Measurements from ENCODE around the gene FAT1. TPM values are rescaled to one million over a fixed set of nuclear protein-coding genes. Genes with fewer than 3 reads are reported as not detected.

FAT1 gene
- total RNA-seq, 1 donor from 2014 or later: 47.1 TPM

DNA sequence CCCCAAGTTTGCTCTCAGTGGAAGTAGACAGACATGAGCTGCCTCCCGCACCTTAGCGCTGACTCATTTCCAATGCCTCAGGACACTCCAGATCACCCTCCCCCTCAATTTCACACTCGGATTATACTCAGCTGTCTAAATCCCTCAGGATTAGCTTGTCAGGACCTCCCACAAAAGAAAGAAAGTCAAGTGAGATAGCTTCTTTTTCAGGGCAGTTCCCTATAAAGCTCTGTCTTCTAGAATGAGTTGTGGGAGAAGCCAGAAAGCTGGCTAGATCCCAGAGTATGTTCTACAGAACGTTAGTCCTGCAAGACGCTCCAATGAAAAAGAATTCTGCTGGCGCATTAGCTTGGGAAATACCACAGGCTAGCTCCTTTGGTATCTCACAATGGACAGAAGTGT is 117.1 kb downstream of the FAT1 start:
- DNase-seq (ENCODE audit: extremely low spot score in 2 of 2): no peak
- TF ChIP-seq, protein P1, sequence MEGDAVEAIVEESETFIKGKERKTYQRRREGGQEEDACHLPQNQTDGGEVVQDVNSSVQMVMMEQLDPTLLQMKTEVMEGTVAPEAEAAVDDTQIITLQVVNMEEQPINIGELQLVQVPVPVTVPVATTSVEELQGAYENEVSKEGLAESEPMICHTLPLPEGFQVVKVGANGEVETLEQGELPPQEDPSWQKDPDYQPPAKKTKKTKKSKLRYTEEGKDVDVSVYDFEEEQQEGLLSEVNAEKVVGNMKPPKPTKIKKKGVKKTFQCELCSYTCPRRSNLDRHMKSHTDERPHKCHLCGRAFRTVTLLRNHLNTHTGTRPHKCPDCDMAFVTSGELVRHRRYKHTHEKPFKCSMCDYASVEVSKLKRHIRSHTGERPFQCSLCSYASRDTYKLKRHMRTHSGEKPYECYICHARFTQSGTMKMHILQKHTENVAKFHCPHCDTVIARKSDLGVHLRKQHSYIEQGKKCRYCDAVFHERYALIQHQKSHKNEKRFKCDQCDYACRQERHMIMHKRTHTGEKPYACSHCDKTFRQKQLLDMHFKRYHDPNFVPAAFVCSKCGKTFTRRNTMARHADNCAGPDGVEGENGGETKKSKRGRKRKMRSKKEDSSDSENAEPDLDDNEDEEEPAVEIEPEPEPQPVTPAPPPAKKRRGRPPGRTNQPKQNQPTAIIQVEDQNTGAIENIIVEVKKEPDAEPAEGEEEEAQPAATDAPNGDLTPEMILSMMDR (IDR thresholded peaks at IDR 0.05): no peak
- no peak for TF ChIP-seq POLR2A (IDR thresholded peaks at IDR 0.05)
- TF ChIP-seq POLR2AphosphoS5 (IDR thresholded peaks at IDR 0.05; ENCODE audit: insufficient read depth in 1 of 2, low read depth in 1 of 2): no peak
- no peaks in the 10 kb centered on the region for H3K27me3 ChIP-seq
- no peak overlapping the region for H3K4me3 ChIP-seq
- no peak overlapping the region for H3K27ac ChIP-seq
- intact Hi-C loops (cut with DNase I): no loop called here
- no peaks in the 10 kb centered on the region for H3K9me3 ChIP-seq
- peaks cover 0 to 30% of the 10 kb centered on the region in 2 donors for H3K36me3 ChIP-seq
- H3K4me1 ChIP-seq: no peaks in the 10 kb centered on the region

DNA sequence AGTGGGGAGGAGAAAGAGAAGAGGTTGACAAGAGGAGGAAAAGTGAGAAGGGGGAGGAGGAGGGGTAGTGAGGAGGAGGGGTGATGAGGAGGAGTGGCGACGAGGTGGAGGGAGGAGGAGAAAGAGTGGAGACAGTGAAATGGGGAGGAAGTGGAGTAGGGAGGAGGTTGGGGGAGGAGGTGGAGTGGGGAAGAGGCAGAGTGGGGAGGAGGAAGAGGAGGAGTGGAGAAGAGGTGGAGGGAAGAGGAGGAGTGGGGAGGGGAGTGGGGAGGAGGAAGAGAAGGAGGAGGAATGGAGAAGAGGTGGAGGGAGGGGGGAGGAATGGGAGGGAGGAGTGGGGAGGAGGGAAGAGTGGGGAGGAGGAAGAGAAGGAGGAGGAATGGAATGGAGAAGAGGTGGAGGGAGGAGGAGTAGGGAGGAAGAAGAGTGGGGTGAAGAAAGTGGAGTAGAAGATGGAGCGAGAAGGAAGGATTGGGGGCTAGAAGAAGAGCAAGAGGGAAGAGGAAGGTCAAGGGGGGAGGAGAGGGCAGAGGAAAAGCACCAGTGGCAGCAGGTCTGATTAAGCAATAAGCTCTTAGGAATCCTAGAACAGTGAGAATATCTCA is 118.3 kb downstream of the FAT1 start:
- DNase-seq (ENCODE audit: extremely low spot score in 2 of 2): no peak
- Histone ChIP-seq H3K9me3 (no peaks in the 10 kb centered on the region), H3K4me3 (no peak overlapping the region), H3K27ac (no peak overlapping the region), H3K27me3 (no peaks in the 10 kb centered on the region), H3K4me1 (no peaks in the 10 kb centered on the region), H3K36me3 (peaks cover 0 to 35% of the 10 kb centered on the region in 2 donors)
- intact Hi-C loops (cut with DNase I): no loop called here
- TF ChIP-seq, protein P1 (IDR thresholded peaks at IDR 0.05): no peak
- TF ChIP-seq POLR2AphosphoS5 (IDR thresholded peaks at IDR 0.05; ENCODE audit: insufficient read depth in 1 of 2, low read depth in 1 of 2) (no peak), POLR2A (IDR thresholded peaks at IDR 0.05) (no peak)

DNA sequence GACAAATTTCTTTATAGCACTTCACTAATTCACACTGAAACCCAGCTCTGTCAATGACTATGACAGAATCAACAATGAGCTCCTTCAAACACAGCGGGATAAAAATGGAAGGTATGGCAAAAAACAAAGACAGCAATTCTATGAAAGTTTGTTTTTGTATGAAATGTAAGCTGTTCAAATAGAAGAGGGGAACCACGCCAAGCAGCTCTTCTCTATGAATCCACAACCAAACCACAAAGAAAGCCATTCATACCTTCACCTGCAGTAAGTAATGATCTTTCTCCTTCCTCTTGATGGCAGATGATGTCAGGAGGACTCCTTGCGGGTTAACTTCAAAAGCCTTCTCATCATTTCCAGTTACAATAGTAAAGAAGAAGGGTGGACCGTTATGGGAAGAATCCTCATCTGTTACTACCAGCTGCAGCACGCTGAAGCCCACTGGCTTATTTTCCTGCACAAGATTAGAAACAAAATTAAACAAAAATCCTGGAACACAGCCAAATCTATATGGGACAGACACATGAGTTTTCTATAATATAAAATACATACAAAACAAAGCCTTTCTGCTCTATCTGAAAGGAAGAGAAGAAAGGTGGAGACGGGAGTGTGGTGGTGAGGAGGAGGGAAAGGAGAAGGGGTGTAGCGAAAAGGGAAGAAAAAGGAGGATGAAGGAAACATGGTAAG is 119.4 kb downstream of the FAT1 start:
- H3K36me3 ChIP-seq: peaks cover 0 to 37% of the 10 kb centered on the region in 2 donors
- TF ChIP-seq, protein P1 (IDR thresholded peaks at IDR 0.05): no peak
- no peak for TF ChIP-seq POLR2A (IDR thresholded peaks at IDR 0.05)
- TF ChIP-seq POLR2AphosphoS5 (IDR thresholded peaks at IDR 0.05; ENCODE audit: insufficient read depth in 1 of 2, low read depth in 1 of 2): no peak

DNA sequence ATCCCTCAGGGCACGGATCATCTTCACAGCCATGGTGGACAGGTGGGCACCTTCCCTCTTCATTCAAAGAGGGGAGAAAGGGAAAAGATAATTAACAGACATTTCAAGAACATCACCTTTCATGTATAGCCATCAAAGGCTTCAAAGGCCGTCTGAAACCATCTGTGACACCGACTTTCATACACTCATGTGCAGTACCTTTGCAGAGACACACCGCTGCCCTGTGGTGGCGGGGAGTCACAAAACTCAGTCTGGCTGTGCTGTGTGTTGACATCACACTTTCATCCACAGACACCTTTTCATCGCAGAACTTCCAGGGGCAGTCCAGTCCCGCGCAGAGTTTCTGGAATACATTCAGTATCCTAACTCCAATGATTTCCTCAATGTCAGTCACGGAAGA is 120.7 kb downstream of the FAT1 start:
- Histone ChIP-seq H3K4me3 (no peak overlapping the region), H3K4me1 (no peaks in the 10 kb centered on the region), H3K36me3 (peaks cover 0 to 38% of the 10 kb centered on the region in 2 donors), H3K27me3 (no peaks in the 10 kb centered on the region), H3K9me3 (no peaks in the 10 kb centered on the region), H3K27ac (no peak overlapping the region)
- intact Hi-C loops (cut with DNase I): no loop called here
- TF ChIP-seq POLR2AphosphoS5 (IDR thresholded peaks at IDR 0.05; ENCODE audit: insufficient read depth in 1 of 2, low read depth in 1 of 2) (no peak), POLR2A (IDR thresholded peaks at IDR 0.05) (no peak)
- TF ChIP-seq, protein P1 (IDR thresholded peaks at IDR 0.05): no peak
- no peak for DNase-seq (ENCODE audit: extremely low spot score in 2 of 2)

More for the DNA sequence above, 119.4 kb downstream of the FAT1 start:
- H3K27ac ChIP-seq: no peak overlapping the region
- intact Hi-C loops (cut with DNase I): no loop called here
- H3K27me3 ChIP-seq: no peaks in the 10 kb centered on the region
- no peak for DNase-seq (ENCODE audit: extremely low spot score in 2 of 2)
- no peaks in the 10 kb centered on the region for H3K9me3 ChIP-seq
- no peak overlapping the region for H3K4me3 ChIP-seq
- no peaks in the 10 kb centered on the region for H3K4me1 ChIP-seq

DNA sequence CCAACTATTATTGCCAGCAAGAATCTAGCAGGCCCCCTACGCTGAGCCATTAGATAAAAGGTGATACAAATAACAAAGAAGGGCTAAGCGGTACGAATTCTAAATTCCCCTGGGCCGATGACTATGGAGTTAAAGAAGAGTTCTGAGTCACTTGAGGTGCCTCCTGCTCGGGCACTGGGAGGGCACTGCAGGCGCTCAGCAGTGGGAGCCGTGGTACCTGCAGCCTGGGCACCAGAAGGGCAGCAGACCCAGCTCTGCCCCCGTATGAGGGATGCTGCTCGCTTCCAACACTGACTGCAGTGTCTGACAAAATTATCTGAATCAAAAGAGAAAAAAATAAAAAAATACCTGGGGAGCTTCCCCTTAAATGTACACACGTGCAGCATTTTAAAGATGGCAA is 124.2 kb downstream of the FAT1 start:
- no peaks in the 10 kb centered on the region for H3K4me1 ChIP-seq
- peak in 1 of 2 donors; percentile 13 for DNase-seq (ENCODE audit: extremely low spot score in 2 of 2)
- peaks cover 0 to 49% of the 10 kb centered on the region in 2 donors for H3K36me3 ChIP-seq
- H3K27ac ChIP-seq: no peak overlapping the region
- TF ChIP-seq POLR2AphosphoS5 (IDR thresholded peaks at IDR 0.05; ENCODE audit: insufficient read depth in 1 of 2, low read depth in 1 of 2) (no peak), POLR2A (IDR thresholded peaks at IDR 0.05) (no peak)
- TF ChIP-seq, protein P1 (IDR thresholded peaks at IDR 0.05): no peak
- intact Hi-C loops (cut with DNase I): no loop called here
- H3K4me3 ChIP-seq: no peak overlapping the region
- no peaks in the 10 kb centered on the region for H3K9me3 ChIP-seq
- H3K27me3 ChIP-seq: no peaks in the 10 kb centered on the region
